A673 (cell line): Measurements from ENCODE around the gene GPR137C. TPM values are rescaled to one million over a fixed set of nuclear protein-coding genes. Genes with fewer than 3 reads are reported as not detected.

Experiments
- BruUV-seq: library from RNA; stranded (reverse); fragments of 400-500 nt; replicated peaks from 2 replicates; lab custom pipeline; 2021; lab: Mats Ljungman, UMichigan
- CTCF ChIA-PET: fragments of 300-600 bp; sonication (Branson Sonifier 250); formaldehyde crosslinking; loops from one replicate; lab custom pipeline; 2022; ENCODE audit warnings: antibody characterized with exemption; lab: Charles Lee
- POLR2A ChIA-PET: fragments of 300-600 bp; sonication (Branson Sonifier 250); formaldehyde crosslinking; loops from one replicate; lab custom pipeline; 2022; ENCODE audit warnings: antibody characterized with exemption; ENCODE audit not compliant: low non-redundant PET; lab: Charles Lee
- DNase-seq: peaks from one replicate; pipeline ENCODE4 v3.0.0-alpha.2; 2015; ENCODE audit warnings: low spot score
- H3K27ac ChIP-seq: fragments of 200-600 bp; sonication (generic); 2 replicates; pipeline ENCODE4 v1.5.1; 2016; ENCODE audit warnings: mixed run types, low read depth, mild to moderate bottlenecking, mixed read lengths, antibody characterized with exemption, low read length; ENCODE audit not compliant: poor library complexity, severe bottlenecking
- H3K27me3 ChIP-seq: fragments of 200-600 bp; sonication (generic); replicated peaks from 2 replicates; pipeline ENCODE4 v1.6.1; 2017; ENCODE audit warnings: mixed run types, low read depth, mild to moderate bottlenecking, mixed read lengths, antibody characterized with exemption, low read length; ENCODE audit not compliant: insufficient read depth, poor library complexity
- H3K36me3 ChIP-seq: fragments of 200-600 bp; sonication (generic); 2 replicates; pipeline ENCODE4 v1.6.1; 2016; ENCODE audit warnings: mixed run types, mild to moderate bottlenecking, mixed read lengths, antibody characterized with exemption, low read length; ENCODE audit not compliant: insufficient read depth, poor library complexity, severe bottlenecking
- H3K4me1 ChIP-seq: fragments of 200-600 bp; sonication (generic); 2 replicates; pipeline ENCODE4 v1.6.1; 2017; ENCODE audit warnings: mixed run types, mild to moderate bottlenecking, mixed read lengths, antibody characterized with exemption, low read length; ENCODE audit not compliant: insufficient read depth, poor library complexity, severe bottlenecking
- H3K4me3 ChIP-seq: fragments of 200-600 bp; sonication (generic); 2 replicates; pipeline ENCODE4 v1.5.1; 2016; ENCODE audit warnings: low read depth, mixed run types, mild to moderate bottlenecking, mixed read lengths, low read length; ENCODE audit not compliant: poor library complexity, severe bottlenecking
- H3K9me3 ChIP-seq: fragments of 200-600 bp; sonication (generic); 2 replicates; pipeline ENCODE4 v1.6.1; 2016; ENCODE audit warnings: mixed run types, low read depth, mild to moderate bottlenecking, mixed read lengths, antibody characterized with exemption, low read length; ENCODE audit not compliant: poor library complexity, severe bottlenecking
- CTCF ChIP-seq: fragments of 300-800, 200-600 bp; sonication (generic); conservative IDR thresholded peaks from 2 replicates; pipeline ENCODE4 v1.5.1; 2017; ENCODE audit warnings: low read depth, mild to moderate bottlenecking, antibody characterized with exemption, low read length, moderate library complexity, mixed read lengths
- EZH2 ChIP-seq: fragments of 200-600 bp; sonication (generic); IDR thresholded peaks from 2 replicates; pipeline ENCODE4 v1.6.1; 2017; ENCODE audit warnings: borderline replicate concordance, low read depth, mild to moderate bottlenecking, mixed read lengths, antibody characterized with exemption, low read length; ENCODE audit not compliant: poor library complexity, severe bottlenecking
- intact Hi-C: fragments of 100-400 bp; cut with micrococcal nuclease; formaldehyde crosslinking; loops from one replicate; pipeline ENCODE4 v1.10.0; 2022; ENCODE audit not compliant: unreplicated experiment
- total RNA-seq: library from RNA; stranded (reverse); gene quantifications from 2 replicates; pipeline ENCODE4 v1.2.3, GENCODE V29; 2021

Gene GPR137C
- total RNA-seq, 1 experiment from 2014 or later: 2.8 TPM

DNA sequence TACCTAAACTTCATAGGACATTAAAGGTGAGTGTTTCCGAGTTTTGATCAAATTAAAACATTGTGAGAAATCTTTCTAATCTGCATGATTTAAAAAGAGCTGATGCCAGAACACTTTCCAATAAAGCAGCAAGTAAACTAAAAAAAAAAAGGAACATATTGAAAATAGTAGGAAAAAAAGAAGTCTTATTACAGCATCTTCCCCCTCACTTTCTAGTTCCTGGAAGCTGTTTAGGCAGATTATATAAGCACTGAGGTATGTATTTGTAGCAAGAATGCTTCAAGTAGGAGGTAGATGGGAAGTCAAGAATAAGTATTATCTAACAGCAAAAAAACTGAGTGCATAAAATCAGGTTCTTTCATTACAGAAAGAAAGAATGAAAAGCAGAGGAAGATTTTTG lies 96.9 kb downstream of the GPR137C start:
- CTCF ChIA-PET: interaction anchor here (0.7 kb wide), 1 partner anchor 403 kb away, joined by 4 read pairs; no protein-coding TSS in a partner anchor
- Histone ChIP-seq H3K4me3 (no peak overlapping the region), H3K27ac (no peak overlapping the region), H3K27me3 (no peaks in the 10 kb centered on the region), H3K9me3 (no peaks in the 10 kb centered on the region), H3K4me1 (no peaks in the 10 kb centered on the region), H3K36me3 (peaks cover 14% of the 10 kb centered on the region)
- DNase-seq: no peak
- intact Hi-C loops: no loop called here
- no TSS peak for BruUV-seq
- TF ChIP-seq CTCF: no peak
- POLR2A ChIA-PET: no interaction called here

DNA sequence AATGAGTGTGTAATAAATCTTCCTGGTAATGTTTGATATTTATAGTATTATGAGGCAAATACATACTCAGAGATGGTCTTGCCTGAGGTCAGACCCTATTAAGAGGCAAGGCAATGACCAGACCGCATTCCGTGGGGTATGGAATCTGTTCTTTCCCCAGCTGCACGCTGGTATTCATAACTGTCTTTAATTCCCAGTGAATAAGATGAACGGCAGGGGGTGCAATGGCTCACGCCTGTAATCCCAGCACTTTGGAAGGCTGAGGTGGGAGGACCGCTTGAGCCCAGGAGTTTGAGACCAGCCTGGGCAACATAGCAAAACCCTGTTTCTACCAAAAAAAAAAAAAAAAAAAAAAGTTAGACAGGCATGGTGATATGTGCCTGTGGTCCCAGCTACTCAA lies 98.1 kb downstream of the GPR137C start:
- Histone ChIP-seq H3K36me3 (peaks cover 18% of the 10 kb centered on the region), H3K9me3 (no peaks in the 10 kb centered on the region), H3K27ac (no peak overlapping the region), H3K4me3 (no peak overlapping the region), H3K27me3 (no peaks in the 10 kb centered on the region), H3K4me1 (no peaks in the 10 kb centered on the region)
- intact Hi-C loops: loop anchor here (10.0 kb wide), 1 partner anchor 654 kb away; no protein-coding TSS in a partner anchor
- peak; percentile 47 for TF ChIP-seq CTCF
- no peak for TF ChIP-seq EZH2
- BruUV-seq: no TSS peak
- POLR2A ChIA-PET: no interaction called here
- peak; percentile 28 for DNase-seq
- CTCF ChIA-PET: interaction anchor here (0.7 to 0.8 kb wide), 3 partner anchors 98 to 310 kb away, joined by 4 to 6 read pairs (median 4); partner anchors contain the start of genes GPR137C and TXNDC16

DNA sequence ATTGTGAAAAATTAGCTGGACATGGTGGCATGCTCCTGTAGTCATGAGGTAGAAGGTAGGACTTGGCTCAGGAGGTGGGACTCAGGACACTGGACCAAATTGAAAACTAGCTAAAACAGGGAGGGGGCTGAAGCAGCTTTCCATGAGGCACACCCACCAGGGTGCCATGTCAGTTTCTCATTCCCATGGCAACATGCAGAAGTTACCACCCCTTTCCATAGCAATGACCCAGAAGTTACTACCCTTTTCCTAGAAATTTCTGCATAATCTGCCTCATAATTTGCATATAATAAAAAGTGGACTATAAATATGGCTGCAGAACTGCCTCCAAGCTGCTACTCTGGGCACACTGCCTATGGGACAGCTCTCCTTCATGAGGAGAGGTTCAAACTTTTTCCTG lies 104.3 kb downstream of the GPR137C start:
- ChIA-PET CTCF (no interaction called here), POLR2A (no interaction called here)
- BruUV-seq: no TSS peak
- DNase-seq: no peak
- intact Hi-C loops: loop anchor here (10.0 kb wide), 1 partner anchor 648 kb away; no protein-coding TSS in a partner anchor
- H3K4me1 ChIP-seq: no peaks in the 10 kb centered on the region
- H3K9me3 ChIP-seq: no peaks in the 10 kb centered on the region
- no peak overlapping the region for H3K27ac ChIP-seq
- no peaks in the 10 kb centered on the region for H3K27me3 ChIP-seq
- TF ChIP-seq EZH2 (no peak), CTCF (no peak)
- H3K4me3 ChIP-seq: no peak overlapping the region
- peaks cover 5% of the 10 kb centered on the region for H3K36me3 ChIP-seq
